Parathyroid adenoma (tissue), 2 donors: ENCODE measurements around the gene WWC1.

Experiments used
- H2AFZ ChIP-seq: fragments of 300-600 bp; sonication (generic); one replicate; pipeline ENCODE4 v1.7.0; 2017; ENCODE audit warnings: antibody characterized with exemption, mild to moderate bottlenecking
- H3K27ac ChIP-seq: fragments of 300-600 bp; sonication (generic); one replicate; pipeline ENCODE4 v1.7.0; 2017
- H3K27me3 ChIP-seq: fragments of 300-600 bp; sonication (generic); one replicate; pipeline ENCODE4 v1.7.0; 2017; ENCODE audit warnings: low read length; ENCODE audit not compliant: control insufficient read depth, insufficient read depth
- H3K36me3 ChIP-seq: fragments of 300-600 bp; sonication (generic); one replicate; pipeline ENCODE4 v1.7.0; 2017; ENCODE audit warnings: low read length; ENCODE audit not compliant: control insufficient read depth, insufficient read depth
- H3K4me1 ChIP-seq: fragments of 300-600 bp; sonication (generic); one replicate; pipeline ENCODE4 v1.7.0; 2017; ENCODE audit warnings: control low read depth
- H3K4me2 ChIP-seq: fragments of 300-600 bp; sonication (generic); one replicate; pipeline ENCODE4 v1.7.0; 2017; ENCODE audit warnings: low read length
- H3K4me3 ChIP-seq: fragments of 300-600 bp; sonication (generic); one replicate; pipeline ENCODE4 v1.7.0; 2017; ENCODE audit warnings: low read depth, low read length
- H3K79me2 ChIP-seq: fragments of 300-600 bp; sonication (generic); one replicate; pipeline ENCODE4 v1.7.0; 2017; ENCODE audit warnings: control low read depth
- H3K9ac ChIP-seq: fragments of 300-600 bp; sonication (generic); one replicate; pipeline ENCODE4 v1.7.0; 2017; ENCODE audit warnings: mild to moderate bottlenecking
- H3K9me3 ChIP-seq: fragments of 300-600 bp; sonication (generic); one replicate; pipeline ENCODE4 v1.7.0; 2017; ENCODE audit warnings: low read length; ENCODE audit not compliant: control insufficient read depth
- TF ChIP-seq, protein P1 (sequence below): fragments of 300-600 bp; sonication (generic); IDR thresholded peaks from one replicate; pipeline ENCODE4 v1.7.0; 2017; ENCODE audit warnings: antibody characterized with exemption, mild to moderate bottlenecking
- donor health status: primary hyperparathyroidism.

Gene WWC1

DNA sequence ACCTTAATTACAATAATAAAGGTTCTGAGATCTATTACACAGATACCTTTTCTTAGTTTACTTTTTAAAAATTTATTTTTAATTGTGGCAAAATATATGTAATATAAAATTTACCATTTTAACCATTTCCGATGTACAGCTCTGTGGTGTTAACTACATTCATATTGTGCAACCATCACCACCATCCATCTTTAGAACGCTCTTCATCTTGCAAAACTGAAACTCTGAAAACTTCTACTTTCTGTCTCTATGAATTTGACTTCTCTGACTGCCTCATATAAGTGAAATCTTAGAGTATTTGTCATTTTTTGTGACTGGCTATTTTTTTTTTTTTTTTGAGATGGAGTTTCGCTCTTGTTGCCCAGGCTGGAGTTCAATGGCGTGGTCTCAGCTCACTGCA lies 26.8 kb downstream of the WWC1 start:
- H3K4me3 ChIP-seq: no peak overlapping the region
- H3K36me3 ChIP-seq: no peaks in the 10 kb centered on the region
- no peak overlapping the region for H3K9ac ChIP-seq
- TF ChIP-seq, protein P1, sequence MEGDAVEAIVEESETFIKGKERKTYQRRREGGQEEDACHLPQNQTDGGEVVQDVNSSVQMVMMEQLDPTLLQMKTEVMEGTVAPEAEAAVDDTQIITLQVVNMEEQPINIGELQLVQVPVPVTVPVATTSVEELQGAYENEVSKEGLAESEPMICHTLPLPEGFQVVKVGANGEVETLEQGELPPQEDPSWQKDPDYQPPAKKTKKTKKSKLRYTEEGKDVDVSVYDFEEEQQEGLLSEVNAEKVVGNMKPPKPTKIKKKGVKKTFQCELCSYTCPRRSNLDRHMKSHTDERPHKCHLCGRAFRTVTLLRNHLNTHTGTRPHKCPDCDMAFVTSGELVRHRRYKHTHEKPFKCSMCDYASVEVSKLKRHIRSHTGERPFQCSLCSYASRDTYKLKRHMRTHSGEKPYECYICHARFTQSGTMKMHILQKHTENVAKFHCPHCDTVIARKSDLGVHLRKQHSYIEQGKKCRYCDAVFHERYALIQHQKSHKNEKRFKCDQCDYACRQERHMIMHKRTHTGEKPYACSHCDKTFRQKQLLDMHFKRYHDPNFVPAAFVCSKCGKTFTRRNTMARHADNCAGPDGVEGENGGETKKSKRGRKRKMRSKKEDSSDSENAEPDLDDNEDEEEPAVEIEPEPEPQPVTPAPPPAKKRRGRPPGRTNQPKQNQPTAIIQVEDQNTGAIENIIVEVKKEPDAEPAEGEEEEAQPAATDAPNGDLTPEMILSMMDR: no peak
- peaks cover 22% of the 10 kb centered on the region for H3K4me1 ChIP-seq
- H3K27me3 ChIP-seq: no peaks in the 10 kb centered on the region
- H3K9me3 ChIP-seq: no peaks in the 10 kb centered on the region
- no peak overlapping the region for H3K4me2 ChIP-seq
- peaks cover 19% of the 10 kb centered on the region for H3K79me2 ChIP-seq
- H2AFZ ChIP-seq: no peak overlapping the region
- no peak overlapping the region for H3K27ac ChIP-seq

DNA sequence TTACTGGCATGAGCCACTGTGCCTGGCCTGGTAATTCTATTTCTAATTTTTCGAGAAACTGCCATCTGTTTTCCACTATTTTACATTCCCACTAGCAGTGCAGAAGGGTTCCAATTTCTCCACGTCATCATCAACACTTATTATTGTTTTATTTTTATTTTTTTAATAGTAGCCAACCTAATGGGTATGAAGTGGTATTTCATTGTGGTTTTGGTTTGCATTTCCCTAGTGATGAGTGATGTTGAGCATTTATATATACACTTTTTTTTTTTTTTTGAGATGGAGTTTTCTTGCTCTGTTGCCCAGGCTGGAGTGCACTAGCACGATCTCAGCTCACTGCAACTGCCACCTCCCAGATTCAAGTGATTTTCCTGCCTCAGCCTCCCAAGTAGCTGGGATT lies 28.3 kb downstream of the WWC1 start:
- no peaks in the 10 kb centered on the region for H3K9me3 ChIP-seq
- H3K4me2 ChIP-seq: no peak overlapping the region
- H3K4me3 ChIP-seq: no peak overlapping the region
- no peak overlapping the region for H2AFZ ChIP-seq
- TF ChIP-seq, protein P1: no peak
- H3K9ac ChIP-seq: no peak overlapping the region
- H3K27me3 ChIP-seq: no peaks in the 10 kb centered on the region
- H3K4me1 ChIP-seq: peaks cover 22% of the 10 kb centered on the region
- peaks cover 19% of the 10 kb centered on the region for H3K79me2 ChIP-seq
- H3K36me3 ChIP-seq: no peaks in the 10 kb centered on the region
- no peak overlapping the region for H3K27ac ChIP-seq

DNA sequence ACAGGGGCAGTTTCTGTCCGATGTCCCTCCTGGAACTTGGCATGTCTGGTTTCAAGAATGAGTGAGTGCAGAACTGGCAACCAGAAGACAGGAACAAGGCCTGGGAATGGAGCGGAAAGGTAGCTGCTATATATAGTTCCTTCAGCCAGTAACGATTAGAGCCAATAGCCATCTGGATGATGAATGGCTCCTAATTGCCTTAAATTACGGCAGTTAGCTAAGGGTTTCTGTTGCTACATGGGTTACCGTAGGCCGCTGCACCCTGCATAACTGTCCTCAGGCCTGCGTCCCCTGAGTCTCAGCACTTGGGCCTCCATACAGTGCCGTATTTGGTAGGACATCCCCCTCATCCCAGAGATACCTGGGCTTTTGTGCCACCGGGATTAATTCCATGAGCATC lies 29.4 kb downstream of the WWC1 start:
- Histone ChIP-seq H2AFZ (no peak overlapping the region), H3K4me3 (no peak overlapping the region), H3K4me2 (no peak overlapping the region), H3K9ac (no peak overlapping the region), H3K9me3 (no peaks in the 10 kb centered on the region), H3K36me3 (no peaks in the 10 kb centered on the region), H3K27ac (no peak overlapping the region), H3K79me2 (peaks cover 12% of the 10 kb centered on the region), H3K27me3 (no peaks in the 10 kb centered on the region), H3K4me1 (peaks cover 22% of the 10 kb centered on the region)
- TF ChIP-seq, protein P1: no peak

DNA sequence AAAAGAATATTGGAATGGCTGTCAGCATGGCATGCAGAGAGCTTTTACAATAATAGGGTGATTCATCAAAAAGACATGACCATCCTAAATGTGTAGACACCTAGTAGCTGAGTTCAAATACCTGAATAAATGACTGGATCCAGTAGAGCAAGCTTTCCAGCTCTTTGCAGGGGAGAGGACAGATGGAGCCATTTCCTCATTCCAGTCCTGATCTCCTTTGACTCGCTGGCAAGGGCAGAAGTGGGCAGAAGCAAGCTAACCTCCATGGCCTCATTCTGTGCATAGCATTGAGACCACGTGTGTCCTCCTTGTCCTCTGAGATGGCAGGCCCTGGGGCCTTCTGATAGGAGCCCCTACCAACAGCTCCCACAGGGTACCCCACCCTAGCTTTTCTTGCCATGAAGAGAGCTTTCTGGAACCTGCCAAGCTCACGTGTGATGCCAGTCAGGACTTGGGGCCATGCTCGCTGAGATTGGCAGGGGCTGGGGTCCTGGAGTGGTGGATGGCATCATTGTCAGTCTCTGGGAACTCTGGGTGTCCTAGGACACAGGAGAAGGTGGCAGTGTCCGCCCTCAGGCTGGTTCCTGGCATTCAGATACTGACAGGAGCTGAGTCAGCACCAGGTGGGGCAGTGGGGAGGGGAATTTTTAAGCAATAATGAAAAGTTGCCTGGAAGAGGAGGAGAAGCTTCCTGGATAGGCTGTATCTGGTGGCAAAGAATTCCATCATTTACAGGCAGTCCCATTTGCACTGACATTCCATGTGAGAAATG lies 33.6 kb downstream of the WWC1 start:
- no peak overlapping the region for H3K9ac ChIP-seq
- no peak overlapping the region for H3K4me2 ChIP-seq
- no peaks in the 10 kb centered on the region for H3K79me2 ChIP-seq
- H3K4me3 ChIP-seq: no peak overlapping the region
- H3K27me3 ChIP-seq: no peaks in the 10 kb centered on the region
- H3K36me3 ChIP-seq: no peaks in the 10 kb centered on the region
- H3K4me1 ChIP-seq: peaks cover 6% of the 10 kb centered on the region
- TF ChIP-seq, protein P1: no peak
- no peak overlapping the region for H2AFZ ChIP-seq
- H3K27ac ChIP-seq: no peak overlapping the region
- H3K9me3 ChIP-seq: no peaks in the 10 kb centered on the region

DNA sequence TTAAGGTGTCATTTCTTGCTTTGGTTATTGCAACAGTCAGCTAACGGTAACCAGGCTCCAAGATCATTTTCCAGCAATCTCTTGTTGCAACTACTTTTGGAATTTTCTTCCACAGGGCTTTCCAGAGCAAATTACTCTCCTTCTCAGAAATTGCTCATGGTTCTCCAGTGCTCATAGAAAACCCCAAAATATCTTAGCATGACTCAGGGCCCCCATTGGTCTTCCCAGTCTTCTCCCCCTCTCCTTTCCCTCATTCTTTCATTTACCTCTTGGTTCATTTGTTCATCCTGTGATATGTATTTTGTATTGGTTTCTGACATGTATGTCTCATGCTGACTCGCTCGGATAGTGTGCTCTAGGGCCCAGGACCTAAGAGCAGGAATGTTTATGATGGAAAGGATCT lies 35.6 kb downstream of the WWC1 start:
- Histone ChIP-seq H3K4me1 (peaks cover 6% of the 10 kb centered on the region), H3K27ac (no peak overlapping the region), H3K9ac (no peak overlapping the region), H3K36me3 (no peaks in the 10 kb centered on the region), H3K4me3 (no peak overlapping the region), H3K4me2 (no peak overlapping the region), H2AFZ (no peak overlapping the region), H3K9me3 (no peaks in the 10 kb centered on the region), H3K27me3 (no peaks in the 10 kb centered on the region), H3K79me2 (no peaks in the 10 kb centered on the region)
- TF ChIP-seq, protein P1: no peak
